IPS DF 19.7 (cell line): ENCODE measurements around the gene EIF4G3.
"Not testable (repeated sequence)": the region's sequence is repeated elsewhere in the genome, so short reads cannot be mapped to it uniquely, and the experiment has no call there.

Source experiments
- DNase-seq: peaks from one replicate; pipeline ENCODE4 v3.0.0-alpha.2; 2013; ENCODE audit warnings: low read depth, low spot score

The EIF4G3 gene

DNA sequence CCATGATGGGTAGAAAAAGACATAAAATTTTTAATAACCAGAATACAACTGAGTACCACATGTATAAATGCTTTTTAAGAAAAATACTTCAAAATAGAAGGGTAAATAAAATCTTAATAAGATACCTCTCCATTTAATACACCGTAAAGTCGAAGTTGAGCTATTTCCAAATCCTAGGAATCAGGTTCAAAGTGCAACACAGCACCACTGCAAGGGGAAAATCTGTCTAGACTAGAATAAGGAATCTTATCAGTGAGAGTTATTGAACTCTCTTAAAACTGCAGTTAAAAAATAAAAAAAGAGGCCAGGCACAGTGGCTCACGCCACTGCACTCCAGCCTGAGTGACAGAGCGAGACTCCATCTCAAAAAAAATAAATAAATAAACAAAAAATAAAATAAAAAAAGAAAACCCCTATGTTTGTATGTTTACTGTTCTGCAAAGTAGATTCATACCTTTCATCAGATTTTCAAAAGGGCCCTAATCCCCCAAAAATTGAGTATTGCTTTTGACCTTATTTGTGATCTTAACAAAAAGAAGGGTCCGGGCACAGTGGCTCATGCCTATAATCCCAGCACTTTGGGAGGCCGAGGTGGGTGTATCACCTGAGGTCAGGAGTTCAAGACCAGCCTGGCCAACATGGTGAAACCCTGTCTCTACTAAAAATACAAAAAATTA lies 109.0 kb downstream of the EIF4G3 start:
- DNase-seq, result no peak

DNA sequence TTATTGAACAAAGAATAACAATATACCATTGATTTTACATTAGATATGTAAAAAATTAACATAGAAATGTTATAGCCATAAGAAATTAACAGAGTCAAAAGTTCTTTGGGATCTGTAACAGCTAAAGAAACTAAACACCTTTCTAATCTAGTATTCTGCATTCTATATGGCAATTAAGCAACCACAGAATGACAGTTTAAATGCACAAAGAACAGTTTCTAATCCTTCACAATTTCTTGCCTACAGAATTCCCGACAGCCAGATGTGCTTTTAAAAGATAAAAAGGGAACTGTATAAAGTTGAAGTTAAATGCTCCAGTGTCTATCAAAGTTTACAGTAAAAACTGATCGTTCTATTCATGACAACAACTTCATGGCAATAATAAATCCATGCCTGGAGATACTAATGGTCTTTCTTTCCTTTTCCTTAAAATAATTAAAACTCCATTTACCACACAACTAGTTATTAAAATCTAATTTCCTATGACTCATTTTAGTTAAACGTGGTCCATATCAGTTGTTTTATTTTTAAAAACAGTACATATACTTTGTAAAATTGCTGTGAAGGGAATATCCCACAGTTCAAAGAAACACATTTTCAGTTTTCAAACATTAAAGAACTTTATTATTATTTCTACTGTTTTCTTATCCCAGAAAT lies 110.2 kb downstream of the EIF4G3 start:
- DNase-seq, result no peak

DNA sequence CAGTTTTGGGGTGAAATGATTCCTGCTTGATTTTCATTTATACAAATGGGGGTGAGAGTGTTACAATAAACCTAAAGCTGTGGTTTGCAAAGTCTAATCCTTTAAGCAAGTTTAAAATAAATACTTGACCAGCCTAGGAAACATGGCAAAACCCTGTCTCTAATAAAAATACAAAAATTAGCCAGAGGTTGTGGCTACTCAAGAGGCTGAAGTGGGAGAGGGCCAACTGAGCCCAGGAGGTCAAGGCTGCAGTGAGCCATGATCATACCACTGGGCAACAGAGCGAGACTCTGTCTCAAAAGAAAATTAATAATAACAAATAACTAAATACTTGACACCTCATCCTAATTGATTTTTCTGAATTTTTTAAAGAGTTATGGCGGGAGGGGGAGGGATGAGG lies 110.8 kb downstream of the EIF4G3 start:
- no peak for DNase-seq

DNA sequence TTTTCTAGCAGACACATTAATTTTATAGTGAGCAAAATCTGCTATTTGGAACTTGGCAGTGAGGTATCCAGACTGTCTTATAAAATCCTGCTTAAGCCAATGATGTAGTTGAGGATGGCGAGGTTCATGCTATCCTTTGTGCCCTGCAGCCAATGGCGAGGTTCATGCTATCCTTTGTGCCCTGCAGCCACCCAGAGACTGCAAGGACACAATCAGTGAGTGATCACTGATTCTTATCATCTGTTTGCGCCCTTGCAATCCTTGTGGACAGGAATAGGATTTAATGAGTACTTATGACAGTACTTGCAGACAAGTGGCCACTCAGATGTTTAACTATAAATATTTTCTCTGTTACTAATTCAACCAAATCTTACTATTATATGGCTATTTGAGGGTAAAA lies 112.6 kb downstream of the EIF4G3 start:
- DNase-seq, result no peak

DNA sequence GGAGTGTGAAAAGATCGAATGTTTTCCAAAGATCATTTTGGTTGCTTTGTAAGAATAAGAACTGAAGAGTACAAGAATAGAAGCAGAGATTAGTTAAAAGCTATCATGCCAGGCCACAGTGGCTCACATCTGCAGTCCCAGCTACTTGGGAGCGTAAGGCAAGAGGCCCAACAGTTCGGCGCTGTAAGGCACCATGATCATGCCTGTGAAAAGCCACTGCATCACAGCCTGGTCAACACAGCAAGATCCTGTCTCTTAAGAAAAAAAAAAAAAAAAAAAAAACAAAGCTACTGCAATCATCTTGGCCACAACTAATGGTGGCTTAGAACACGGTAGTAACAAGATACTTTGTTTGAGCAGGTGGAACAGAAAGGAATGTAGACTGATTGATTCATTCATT lies 116.2 kb downstream of the EIF4G3 start:
- no peak for DNase-seq

DNA sequence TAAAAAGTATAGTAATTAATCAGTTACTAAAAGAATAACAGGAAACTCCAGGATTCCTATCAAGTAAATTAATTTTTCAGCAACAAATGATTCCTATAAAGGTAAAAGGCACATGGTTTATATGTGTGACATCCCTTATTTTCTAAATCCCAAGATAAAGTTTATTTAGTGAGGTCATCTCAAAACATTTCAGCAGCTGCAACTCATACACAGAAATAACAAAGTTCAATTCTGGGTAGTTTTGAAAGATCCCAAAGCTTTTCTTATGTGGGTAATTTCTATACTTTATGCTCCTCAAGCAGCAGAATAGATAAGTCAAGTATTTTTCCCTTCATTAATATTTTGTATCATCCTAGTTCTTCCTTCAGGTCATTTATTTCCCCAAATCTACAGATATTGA lies 117.7 kb downstream of the EIF4G3 start:
- no peak for DNase-seq

DNA sequence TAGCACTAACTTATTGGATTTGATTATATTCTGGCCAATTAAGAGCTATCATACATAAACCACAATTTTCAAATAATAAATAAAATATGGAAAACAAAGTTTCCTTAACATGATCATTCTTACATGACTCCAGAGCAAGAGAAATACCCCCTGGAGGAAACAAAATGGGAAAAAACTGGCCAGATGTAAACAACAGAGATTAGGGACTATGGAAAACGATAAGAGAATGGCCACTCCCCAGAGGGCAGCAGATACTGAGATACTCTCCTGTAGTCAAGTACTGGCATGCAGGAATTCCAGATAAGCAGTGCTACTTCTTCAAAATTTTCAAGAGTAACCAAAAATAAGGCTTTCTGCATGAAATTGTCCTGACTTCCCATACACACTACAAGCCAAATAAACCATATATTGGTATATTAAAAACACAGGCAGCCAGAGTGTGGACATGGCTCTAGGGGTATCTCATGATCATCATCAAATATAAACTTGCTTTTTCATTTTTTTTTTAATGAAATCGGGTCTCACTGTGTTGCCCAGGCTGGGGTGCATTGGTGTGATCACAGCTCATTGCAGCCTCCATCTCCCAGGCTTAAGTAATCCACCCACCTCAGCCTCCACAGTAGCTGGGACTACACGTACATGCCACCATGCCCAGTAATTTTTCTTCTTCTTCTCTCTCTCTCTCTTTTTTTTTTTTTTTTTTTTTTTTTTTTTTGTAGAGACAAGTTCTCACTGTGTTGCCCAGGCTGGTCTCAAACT lies 118.5 kb downstream of the EIF4G3 start:
- no peak for DNase-seq

DNA sequence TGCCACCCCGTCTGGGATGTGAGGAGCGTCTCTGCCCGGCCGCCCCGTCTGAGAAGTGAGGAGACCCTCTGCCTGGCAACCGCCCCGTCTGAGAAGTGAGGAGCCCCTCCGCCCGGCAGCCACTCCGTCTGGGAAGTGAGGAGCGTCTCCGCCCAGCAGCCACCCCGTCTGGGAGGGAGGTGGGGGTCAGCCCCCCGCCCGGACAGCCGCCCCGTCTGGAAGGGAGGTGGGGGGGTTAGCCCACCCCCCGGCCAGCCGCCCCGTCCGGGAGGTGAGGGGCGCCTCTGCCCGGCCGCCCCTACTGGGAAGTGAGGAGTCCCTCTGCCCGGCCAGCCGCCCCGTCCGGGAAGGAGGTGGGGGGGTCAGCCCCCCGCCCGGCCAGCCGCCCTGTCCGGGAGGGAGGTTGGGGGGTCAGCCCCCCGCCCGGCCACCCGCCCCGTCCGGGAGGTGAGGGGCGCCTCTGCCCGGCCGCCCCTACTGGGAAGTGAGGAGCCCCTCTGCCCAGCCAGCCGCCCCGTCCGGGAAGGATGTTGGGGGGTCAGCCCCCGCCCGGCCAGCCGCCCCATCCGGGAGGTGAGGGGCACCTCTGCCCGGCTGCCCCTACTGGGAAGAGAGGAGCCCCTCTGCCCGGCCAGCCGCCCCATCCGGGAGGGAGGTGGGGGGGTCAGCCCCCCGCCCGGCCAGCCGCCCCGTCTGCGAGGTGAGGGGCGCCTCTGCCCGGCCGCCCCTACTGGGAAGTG lies 123.3 kb downstream of the EIF4G3 start:
- not testable (repeated sequence) for DNase-seq

DNA sequence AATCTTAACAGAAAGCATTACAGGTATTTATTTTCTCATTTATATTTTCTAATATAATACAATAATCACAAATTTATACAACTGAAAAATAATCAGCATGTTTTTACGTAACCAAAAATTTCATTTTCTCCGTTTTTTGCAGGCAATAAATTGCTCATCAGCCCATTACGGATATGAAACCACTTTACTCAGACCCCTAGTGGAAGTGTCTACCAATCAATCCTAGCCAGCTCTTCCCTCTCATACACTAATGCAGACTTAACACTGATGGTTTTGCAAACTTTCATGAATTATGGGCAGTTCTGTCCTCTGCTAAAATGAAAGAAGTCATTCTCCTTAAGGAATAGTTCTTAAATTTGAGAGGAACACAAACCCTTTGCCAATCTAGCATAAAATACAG lies 124.7 kb downstream of the EIF4G3 start:
- no peak for DNase-seq

DNA sequence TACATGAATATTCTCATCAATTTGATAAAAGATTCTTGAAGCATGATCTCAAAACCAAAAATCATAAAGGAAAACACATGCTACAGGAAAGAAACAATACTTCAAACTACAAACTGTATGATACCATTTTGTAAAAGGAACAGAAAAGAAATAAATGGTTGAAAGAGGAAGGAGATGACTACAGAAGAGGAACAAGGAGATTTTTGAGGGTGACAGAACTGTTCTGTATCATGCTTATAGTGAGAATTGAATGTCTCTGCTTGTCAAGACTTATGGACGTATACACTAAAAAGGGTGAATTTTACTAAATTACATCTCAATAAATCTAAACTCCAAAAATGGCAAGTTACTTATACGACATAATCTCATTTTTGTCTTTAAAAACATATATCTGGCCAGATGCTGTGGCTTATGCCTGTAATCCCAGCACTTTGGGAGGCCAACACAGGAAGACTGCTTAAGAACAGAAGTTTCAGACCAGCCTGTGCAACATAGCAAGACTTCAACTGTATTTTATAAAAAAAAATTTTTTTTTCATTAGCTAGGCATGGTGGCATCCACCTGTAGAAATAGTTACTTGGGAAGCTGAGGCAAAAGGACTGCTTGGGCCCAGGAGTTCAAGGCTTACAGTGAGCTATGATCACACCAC lies 125.4 kb downstream of the EIF4G3 start:
- no peak for DNase-seq

DNA sequence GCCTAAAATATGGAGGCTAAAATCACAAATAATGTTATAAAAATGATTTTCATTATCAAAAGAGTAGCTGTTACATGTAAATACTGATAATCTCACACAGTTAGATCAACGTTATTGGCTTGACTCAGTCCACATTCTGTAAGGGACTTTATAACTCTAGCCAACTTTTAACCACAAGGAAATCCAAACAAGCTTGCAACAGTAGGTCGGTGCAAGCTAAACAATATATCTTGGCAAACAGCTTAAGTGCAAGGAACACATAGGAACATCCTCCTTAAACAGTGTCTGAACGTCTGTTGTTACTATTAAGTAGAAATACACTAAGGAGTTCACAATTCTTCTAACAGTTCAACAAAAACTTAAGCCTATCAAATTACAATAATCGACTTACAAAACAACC lies 126.7 kb downstream of the EIF4G3 start:
- no peak for DNase-seq

DNA sequence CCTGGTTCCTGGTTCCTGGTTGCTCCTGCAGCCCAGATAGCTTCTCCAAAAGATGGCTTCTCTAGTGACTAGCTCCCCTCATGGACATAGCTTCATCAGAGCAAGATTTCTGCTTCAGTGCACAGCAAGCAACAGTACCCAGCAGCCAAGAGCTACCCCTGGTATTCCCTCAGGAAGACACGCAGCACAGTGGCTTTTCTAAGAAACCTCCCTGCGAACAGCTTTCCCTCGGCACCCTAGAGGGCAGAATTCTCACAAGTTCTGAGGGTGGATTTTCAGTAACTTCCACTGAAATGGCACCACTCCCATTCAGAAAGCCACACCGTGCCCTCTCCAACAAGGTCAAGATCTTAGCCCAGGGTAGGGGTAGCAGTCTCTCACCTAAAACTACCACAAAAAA lies 128.2 kb downstream of the EIF4G3 start:
- no peak for DNase-seq

DNA sequence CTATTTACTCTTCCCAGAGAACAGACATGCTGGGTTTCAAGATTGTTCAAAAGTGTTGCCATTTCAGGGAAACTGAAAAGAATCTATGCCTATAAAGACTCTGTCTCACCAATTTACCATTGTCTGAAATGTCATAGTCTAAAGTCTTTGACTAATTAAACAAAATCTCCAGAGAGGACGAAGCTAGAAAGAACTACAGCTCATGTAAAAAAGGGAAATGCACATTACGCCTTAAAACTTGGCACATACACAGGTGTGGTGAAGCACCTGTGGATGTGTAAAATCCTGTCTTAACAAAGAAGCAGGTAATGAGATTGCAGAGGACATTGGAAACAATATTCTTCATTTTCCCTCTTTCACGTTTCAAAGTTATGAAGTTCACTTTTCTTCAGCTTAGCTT lies 130.6 kb downstream of the EIF4G3 start:
- DNase-seq, result no peak

DNA sequence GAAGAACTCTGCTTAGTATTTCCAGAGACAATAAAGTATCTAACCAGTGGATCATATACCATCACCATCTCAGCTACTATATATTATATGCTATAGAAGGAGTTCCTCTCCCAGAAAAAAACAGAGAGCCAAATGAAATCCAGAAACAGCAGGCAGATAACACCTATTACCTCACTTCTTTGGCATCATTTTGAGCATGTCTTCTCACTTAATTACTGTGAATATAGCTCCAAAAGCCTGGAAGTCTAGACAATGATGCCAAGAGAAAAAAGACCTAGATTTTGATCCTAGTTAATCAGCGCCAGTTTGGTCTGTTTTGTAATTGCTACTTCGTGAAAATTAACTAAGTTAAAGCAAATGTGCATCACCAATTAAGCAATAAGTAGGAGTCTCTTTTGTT lies 131.3 kb downstream of the EIF4G3 start:
- no peak for DNase-seq

DNA sequence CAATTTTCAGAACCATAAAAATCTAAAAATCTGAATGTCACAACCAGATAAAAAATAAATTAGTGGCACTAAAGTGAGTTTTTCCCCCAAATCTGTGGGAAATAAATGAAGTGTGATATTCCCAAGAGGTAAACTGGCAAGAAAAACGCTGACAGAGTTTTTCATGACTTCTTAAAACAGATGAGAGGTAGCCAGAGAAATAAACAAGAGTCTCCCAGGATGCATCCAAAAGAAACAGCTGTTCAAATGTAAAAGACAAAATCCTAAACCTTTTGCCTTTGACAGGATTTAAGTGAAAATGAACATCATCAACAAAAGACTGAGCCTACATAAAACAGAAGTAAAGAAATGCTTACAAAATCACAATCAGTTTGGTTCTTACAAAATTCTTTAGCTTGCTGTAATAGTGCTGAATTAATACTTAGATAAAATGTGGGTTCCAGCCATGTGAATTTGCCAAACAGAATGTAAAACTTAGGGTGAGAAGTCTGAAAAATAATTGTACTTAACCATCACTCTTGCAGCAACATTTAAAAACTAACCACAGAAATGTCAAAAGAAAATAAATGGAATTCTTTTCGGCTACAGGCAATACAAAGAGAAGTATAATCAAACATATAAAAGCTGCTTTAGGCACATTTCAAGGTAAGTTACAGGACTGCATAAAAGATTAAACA lies 133.6 kb downstream of the EIF4G3 start:
- no peak for DNase-seq

DNA sequence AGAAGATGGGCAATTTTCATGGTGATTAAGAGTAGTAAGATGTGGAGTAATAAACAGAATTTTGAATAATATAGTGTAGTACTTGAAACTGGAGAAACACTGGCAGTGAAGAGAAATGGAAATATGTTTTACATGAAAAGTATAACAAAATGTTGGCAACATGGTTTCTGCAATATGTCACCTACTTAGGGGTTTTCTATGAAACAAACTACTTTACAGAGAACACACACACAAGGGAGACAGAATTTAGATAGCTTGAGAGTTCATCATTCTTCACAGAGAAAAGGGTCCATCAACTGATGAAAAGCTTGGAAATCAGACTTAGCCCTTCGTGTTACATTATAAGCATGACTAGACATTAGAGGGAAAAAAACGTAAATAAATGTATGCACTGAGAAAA lies 135.2 kb downstream of the EIF4G3 start:
- no peak for DNase-seq

DNA sequence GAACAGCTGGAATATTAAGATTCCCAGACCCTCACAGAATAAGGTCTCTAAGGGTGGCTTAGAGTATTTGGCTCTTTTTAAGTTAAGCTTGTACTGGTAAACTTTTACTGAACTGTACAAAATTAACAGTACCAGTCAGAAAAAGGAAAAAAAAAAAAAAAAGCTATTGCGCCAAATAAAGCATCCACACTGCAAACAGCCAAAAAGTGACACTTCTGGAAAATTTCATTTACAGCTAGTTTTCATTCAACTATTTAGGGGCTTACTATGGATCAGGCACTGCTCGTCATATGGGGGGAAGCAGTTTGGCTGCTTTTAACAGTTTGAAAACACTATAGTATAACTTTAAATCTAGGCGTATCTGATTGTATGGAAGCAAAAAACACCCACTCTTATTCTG lies 139.6 kb downstream of the EIF4G3 start:
- no peak for DNase-seq

DNA sequence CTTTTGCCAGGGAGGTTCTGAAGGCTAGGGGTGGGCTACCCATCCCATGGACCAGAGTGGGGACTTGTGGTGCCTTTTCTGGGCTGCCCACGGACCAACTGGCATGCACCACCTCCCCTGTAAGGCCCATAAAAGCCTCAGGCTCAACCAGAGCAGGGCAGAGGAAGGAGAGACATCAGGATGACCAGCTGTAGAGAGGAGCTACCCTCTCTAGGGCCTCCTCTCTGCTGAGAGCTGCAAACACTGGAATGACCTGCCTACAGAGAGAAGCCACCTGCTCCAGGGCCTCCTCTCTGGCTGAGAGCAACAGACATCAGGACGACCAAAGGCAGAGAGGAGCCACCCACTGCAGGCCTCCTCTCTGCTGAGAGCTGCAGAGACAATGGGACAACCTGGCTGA lies 140.9 kb downstream of the EIF4G3 start:
- no peak for DNase-seq

DNA sequence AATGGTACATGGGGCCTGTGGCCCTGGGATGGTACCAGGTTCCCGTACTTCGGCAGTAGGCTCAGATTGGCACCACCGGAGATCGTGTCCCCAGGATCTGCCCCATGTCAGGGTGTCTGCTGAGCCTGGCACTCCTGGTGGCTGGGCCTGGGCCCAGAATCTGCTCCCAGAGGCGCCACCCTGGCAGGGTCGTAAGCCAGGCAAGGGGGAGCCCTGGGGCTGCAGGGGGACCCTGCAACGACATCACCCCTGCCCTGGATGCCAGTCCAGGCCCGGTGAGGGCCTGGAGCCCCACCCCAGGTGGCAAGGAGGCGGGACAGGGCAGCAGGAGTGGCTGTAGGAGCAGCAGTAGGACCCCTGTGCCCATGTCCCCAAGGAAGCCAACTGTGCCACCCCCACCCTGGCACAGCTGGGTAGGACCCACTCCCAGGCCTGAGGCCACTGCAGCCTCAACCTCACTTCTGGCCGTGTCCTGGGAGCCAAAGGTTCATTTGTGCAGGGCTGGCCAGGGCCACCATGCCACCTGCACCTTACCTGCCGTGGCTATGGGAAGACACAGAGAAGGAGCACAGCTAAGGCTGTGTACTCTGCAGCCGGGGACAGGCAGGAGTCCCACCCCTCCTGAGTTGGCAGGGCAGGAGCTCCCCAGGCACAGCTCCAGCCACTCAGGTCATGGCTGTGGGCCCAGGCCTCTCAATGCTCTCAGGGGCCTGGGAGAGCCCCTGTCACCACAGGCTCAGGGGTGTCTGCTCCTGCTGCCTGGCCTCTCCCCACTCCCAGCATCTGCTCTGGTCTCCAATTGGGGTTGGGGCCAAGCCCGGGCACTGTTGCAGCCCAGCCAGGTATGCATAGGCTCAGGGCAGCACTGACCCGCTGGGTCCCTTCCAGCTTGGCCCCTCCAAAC lies 141.7 kb downstream of the EIF4G3 start:
- no peak for DNase-seq

DNA sequence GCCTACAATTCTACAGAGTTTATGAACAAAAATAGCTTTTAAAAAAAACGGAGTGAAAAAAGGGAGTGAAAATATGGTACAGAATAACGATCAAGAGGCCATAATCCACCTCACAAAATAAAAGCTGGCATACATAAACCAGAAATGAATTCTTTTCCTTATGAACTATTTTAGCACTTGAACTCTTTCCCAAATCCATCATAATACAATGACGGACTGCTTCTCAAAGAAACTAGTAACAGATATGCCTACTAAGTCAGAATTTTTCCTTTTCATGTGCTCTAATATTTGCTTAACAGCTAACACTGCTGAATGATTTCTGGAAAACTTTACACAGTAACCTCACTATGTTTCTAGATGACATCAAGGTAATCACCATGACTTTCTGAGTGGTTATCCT lies 144.0 kb downstream of the EIF4G3 start:
- no peak for DNase-seq
